Ovary (tissue), 3 donors: ENCODE results near the gene PARD3.

Source experiments
- EP300 ChIP-seq: sonication (generic); formaldehyde crosslinking; IDR thresholded peaks from one replicate; pipeline ENCODE4 v1.6.1; 2017; ENCODE audit warnings: antibody characterized with exemption
- TF ChIP-seq, protein P1 (sequence below), 3 donors: fragments of 450-650 bp in 2 of 3; fragments of 200-600 bp in 1 of 3; IDR thresholded peaks; one replicate each; pipeline versions ENCODE4 v1.5.1 to v1.8.0; 2016 to 2022; ENCODE audit warnings: antibody characterized with exemption in 3 of 3, mild to moderate bottlenecking in 1 of 3
- donor health status: DM: no; HTN: no; CAD: no.

DNA sequence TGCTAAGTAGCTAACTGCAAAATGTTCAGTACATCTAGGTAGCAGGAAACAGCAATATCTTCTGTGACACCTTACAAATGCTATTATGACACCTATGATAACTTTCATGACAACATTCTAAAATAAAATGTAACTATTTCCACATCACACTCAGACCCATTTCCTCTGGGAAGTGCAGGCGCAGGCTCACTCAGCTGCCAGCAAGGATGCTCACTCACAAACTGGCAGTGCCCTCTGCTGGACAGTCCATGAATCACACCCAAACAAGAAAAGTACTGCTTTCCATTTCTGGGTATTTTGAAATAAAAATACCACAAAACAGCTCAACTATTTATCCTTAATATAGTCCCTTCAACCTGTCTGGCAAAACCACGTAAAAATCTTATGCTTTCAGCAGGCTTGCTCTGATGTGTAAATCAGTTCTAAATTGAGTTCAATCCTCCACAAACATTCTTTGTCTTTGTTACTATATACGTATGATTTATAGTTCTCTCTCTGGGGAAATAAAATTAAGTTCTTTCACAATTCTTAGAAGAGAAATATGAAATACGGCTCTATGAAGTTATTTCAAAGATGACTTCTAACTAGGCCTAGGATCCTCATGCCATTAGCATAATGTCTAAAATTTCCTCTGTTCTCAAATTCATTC is 176.6 kb downstream of the PARD3 start:
- TF ChIP-seq, protein P1, sequence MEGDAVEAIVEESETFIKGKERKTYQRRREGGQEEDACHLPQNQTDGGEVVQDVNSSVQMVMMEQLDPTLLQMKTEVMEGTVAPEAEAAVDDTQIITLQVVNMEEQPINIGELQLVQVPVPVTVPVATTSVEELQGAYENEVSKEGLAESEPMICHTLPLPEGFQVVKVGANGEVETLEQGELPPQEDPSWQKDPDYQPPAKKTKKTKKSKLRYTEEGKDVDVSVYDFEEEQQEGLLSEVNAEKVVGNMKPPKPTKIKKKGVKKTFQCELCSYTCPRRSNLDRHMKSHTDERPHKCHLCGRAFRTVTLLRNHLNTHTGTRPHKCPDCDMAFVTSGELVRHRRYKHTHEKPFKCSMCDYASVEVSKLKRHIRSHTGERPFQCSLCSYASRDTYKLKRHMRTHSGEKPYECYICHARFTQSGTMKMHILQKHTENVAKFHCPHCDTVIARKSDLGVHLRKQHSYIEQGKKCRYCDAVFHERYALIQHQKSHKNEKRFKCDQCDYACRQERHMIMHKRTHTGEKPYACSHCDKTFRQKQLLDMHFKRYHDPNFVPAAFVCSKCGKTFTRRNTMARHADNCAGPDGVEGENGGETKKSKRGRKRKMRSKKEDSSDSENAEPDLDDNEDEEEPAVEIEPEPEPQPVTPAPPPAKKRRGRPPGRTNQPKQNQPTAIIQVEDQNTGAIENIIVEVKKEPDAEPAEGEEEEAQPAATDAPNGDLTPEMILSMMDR (IDR thresholded peaks at IDR 0.05) = peak; percentile 80 to 93 (median 90)
- TF ChIP-seq EP300 = no peak
